Measurements from ENCODE around the gene SLAIN2.
"Not testable (repeated sequence)": the region's sequence is repeated elsewhere in the genome, so short reads cannot be mapped to it uniquely, and the experiment has no call there.

The SLAIN2 gene

GRCh38 chr4:48340965-48341775 lies at the start of gene SLAIN2:
Gene SLAIN2 (plus strand): TSS chr4:48341529. CDS start chr4:48341740, 211 bp downstream.
- H3K36me3 ChIP-seq (ENCODE audit: insufficient read depth, low read length) = no peaks in the 10 kb centered on the region
- H3K4me1 ChIP-seq (ENCODE audit: insufficient read depth, low read length) = peaks cover 24% of the 10 kb centered on the region; the same call in 1 of the 2 replicates
- peak within 1 kb of the TSS; percentile 86 for H3K9ac ChIP-seq (ENCODE audit: low read depth, low read length)
- no peaks in the 10 kb centered on the region for H3K9me3 ChIP-seq (ENCODE audit: control insufficient read depth, insufficient read depth, low read length)

- H3K9ac ChIP-seq (ENCODE audit: low read depth, low read length); H3K9me3 ChIP-seq (ENCODE audit: control insufficient read depth, insufficient read depth, low read length); H3K4me1 ChIP-seq (ENCODE audit: insufficient read depth, low read length); H3K36me3 ChIP-seq (ENCODE audit: insufficient read depth, low read length): not testable (repeated sequence)
Observed at GRCh38 chr4:48292218-48292790, 49.0 kb upstream of the SLAIN2 start.

- H3K4me1 ChIP-seq (ENCODE audit: insufficient read depth, low read length) = no peaks in the 10 kb centered on the region
- no peak overlapping the region for H3K9ac ChIP-seq (ENCODE audit: low read depth, low read length)
- no peaks in the 10 kb centered on the region for H3K9me3 ChIP-seq (ENCODE audit: control insufficient read depth, insufficient read depth, low read length)
- H3K36me3 ChIP-seq (ENCODE audit: insufficient read depth, low read length) = no peaks in the 10 kb centered on the region
Observed at GRCh38 chr4:48295116-48295515, 46.2 kb upstream of the SLAIN2 start.

- Histone ChIP-seq H3K4me1 (ENCODE audit: insufficient read depth, low read length) (no peaks in the 10 kb centered on the region), H3K9ac (ENCODE audit: low read depth, low read length) (no peak overlapping the region), H3K36me3 (ENCODE audit: insufficient read depth, low read length) (no peaks in the 10 kb centered on the region), H3K9me3 (ENCODE audit: control insufficient read depth, insufficient read depth, low read length) (no peaks in the 10 kb centered on the region)
Observed at GRCh38 chr4:48296365-48296764, 45.0 kb upstream of the SLAIN2 start.

GRCh38 chr4:48297256-48297846 lies 44.0 kb upstream of the SLAIN2 start:
- H3K9me3 ChIP-seq (ENCODE audit: control insufficient read depth, insufficient read depth, low read length) = no peaks in the 10 kb centered on the region
- H3K36me3 ChIP-seq (ENCODE audit: insufficient read depth, low read length) = no peaks in the 10 kb centered on the region
- no peaks in the 10 kb centered on the region for H3K4me1 ChIP-seq (ENCODE audit: insufficient read depth, low read length)
- H3K9ac ChIP-seq (ENCODE audit: low read depth, low read length) = no peak overlapping the region

- no peaks in the 10 kb centered on the region for H3K9me3 ChIP-seq (ENCODE audit: control insufficient read depth, insufficient read depth, low read length)
- no peak overlapping the region for H3K9ac ChIP-seq (ENCODE audit: low read depth, low read length)
- H3K4me1 ChIP-seq (ENCODE audit: insufficient read depth, low read length) = no peaks in the 10 kb centered on the region
- H3K36me3 ChIP-seq (ENCODE audit: insufficient read depth, low read length) = no peaks in the 10 kb centered on the region
Observed at GRCh38 chr4:48299560-48299959, 41.8 kb upstream of the SLAIN2 start.

GRCh38 chr4:48300004-48300403 lies 41.3 kb upstream of the SLAIN2 start:
- H3K36me3 ChIP-seq (ENCODE audit: insufficient read depth, low read length) = no peaks in the 10 kb centered on the region
- H3K9ac ChIP-seq (ENCODE audit: low read depth, low read length) = no peak overlapping the region
- H3K4me1 ChIP-seq (ENCODE audit: insufficient read depth, low read length) = no peaks in the 10 kb centered on the region

GRCh38 chr4:48305508-48305907 lies 35.8 kb upstream of the SLAIN2 start:
- no peaks in the 10 kb centered on the region for H3K4me1 ChIP-seq (ENCODE audit: insufficient read depth, low read length)
- no peaks in the 10 kb centered on the region for H3K36me3 ChIP-seq (ENCODE audit: insufficient read depth, low read length)
- H3K9me3 ChIP-seq (ENCODE audit: control insufficient read depth, insufficient read depth, low read length) = no peaks in the 10 kb centered on the region
- no peak overlapping the region for H3K9ac ChIP-seq (ENCODE audit: low read depth, low read length)

More at GRCh38 chr4:48300004-48300403, 41.3 kb upstream of the SLAIN2 start:
- no peaks in the 10 kb centered on the region for H3K9me3 ChIP-seq (ENCODE audit: control insufficient read depth, insufficient read depth, low read length)

GRCh38 chr4:48307528-48307927 lies 33.8 kb upstream of the SLAIN2 start:
- H3K36me3 ChIP-seq (ENCODE audit: insufficient read depth, low read length) = no peaks in the 10 kb centered on the region

GRCh38 chr4:48308901-48309300 lies 32.4 kb upstream of the SLAIN2 start:
- Histone ChIP-seq H3K4me1 (ENCODE audit: insufficient read depth, low read length) (no peaks in the 10 kb centered on the region), H3K36me3 (ENCODE audit: insufficient read depth, low read length) (no peaks in the 10 kb centered on the region), H3K9me3 (ENCODE audit: control insufficient read depth, insufficient read depth, low read length) (no peaks in the 10 kb centered on the region), H3K9ac (ENCODE audit: low read depth, low read length) (no peak overlapping the region)

More at GRCh38 chr4:48307528-48307927, 33.8 kb upstream of the SLAIN2 start:
- no peaks in the 10 kb centered on the region for H3K9me3 ChIP-seq (ENCODE audit: control insufficient read depth, insufficient read depth, low read length)
- H3K4me1 ChIP-seq (ENCODE audit: insufficient read depth, low read length) = no peaks in the 10 kb centered on the region
- H3K9ac ChIP-seq (ENCODE audit: low read depth, low read length) = no peak overlapping the region

GRCh38 chr4:48311896-48312295 lies 29.4 kb upstream of the SLAIN2 start:
- no peak overlapping the region for H3K9ac ChIP-seq (ENCODE audit: low read depth, low read length)

GRCh38 chr4:48314746-48315145 lies 26.6 kb upstream of the SLAIN2 start:
- H3K36me3 ChIP-seq (ENCODE audit: insufficient read depth, low read length); H3K9ac ChIP-seq (ENCODE audit: low read depth, low read length); H3K9me3 ChIP-seq (ENCODE audit: control insufficient read depth, insufficient read depth, low read length); H3K4me1 ChIP-seq (ENCODE audit: insufficient read depth, low read length): not testable (repeated sequence)

More at GRCh38 chr4:48311896-48312295, 29.4 kb upstream of the SLAIN2 start:
- Histone ChIP-seq H3K4me1 (ENCODE audit: insufficient read depth, low read length) (no peaks in the 10 kb centered on the region), H3K36me3 (ENCODE audit: insufficient read depth, low read length) (no peaks in the 10 kb centered on the region), H3K9me3 (ENCODE audit: control insufficient read depth, insufficient read depth, low read length) (no peaks in the 10 kb centered on the region)

- H3K9ac ChIP-seq (ENCODE audit: low read depth, low read length) = no peak overlapping the region
- no peaks in the 10 kb centered on the region for H3K36me3 ChIP-seq (ENCODE audit: insufficient read depth, low read length)
- no peaks in the 10 kb centered on the region for H3K4me1 ChIP-seq (ENCODE audit: insufficient read depth, low read length)
- no peaks in the 10 kb centered on the region for H3K9me3 ChIP-seq (ENCODE audit: control insufficient read depth, insufficient read depth, low read length)
Observed at GRCh38 chr4:48315728-48316630, 25.4 kb upstream of the SLAIN2 start.

GRCh38 chr4:48321312-48321711 lies 20.0 kb upstream of the SLAIN2 start:
- Histone ChIP-seq H3K36me3 (ENCODE audit: insufficient read depth, low read length) (no peaks in the 10 kb centered on the region), H3K9ac (ENCODE audit: low read depth, low read length) (no peak overlapping the region), H3K9me3 (ENCODE audit: control insufficient read depth, insufficient read depth, low read length) (no peaks in the 10 kb centered on the region), H3K4me1 (ENCODE audit: insufficient read depth, low read length) (no peaks in the 10 kb centered on the region)
